ENCODE data around the gene PROS1. TPM values are rescaled to one million over a fixed set of nuclear protein-coding genes. Genes with fewer than 3 reads are reported as not detected.

Gene PROS1
- total and polyA plus RNA-seq, 10 of the 15 experiments (the other 5 are each of a cell fraction or from before 2014, with no cell fraction given), result 0.10 TPM; not detected in 9

- TF ChIP-seq ELK1 (IDR thresholded peaks at IDR 0.05; ENCODE audit: low read depth, low read length), result no peak
Measured at GRCh38 chr3:93962798-93963197, 10.9 kb downstream of the PROS1 start (continued).

- no TSS peak for BruUV-seq (replicated peaks)
- H3K4me2 ChIP-seq (ENCODE audit: control insufficient read depth, insufficient read depth), result no peak overlapping the region
- H4K20me1 ChIP-seq (ENCODE audit: control insufficient read depth, insufficient read depth), result no peaks in the 10 kb centered on the region
- no peak overlapping the region for H3K27ac ChIP-seq (ENCODE audit: control insufficient read depth, insufficient read depth)
- ChIA-PET CTCF (interaction anchor here (1.1 to 1.2 kb wide), 2 partner anchors 9 to 11 kb away, joined by 3 to 5 read pairs; no protein-coding TSS in a partner anchor), RAD21 (ENCODE audit: unreplicated experiment) (no interaction called here), POLR2A (no interaction called here), SMC1A (ENCODE audit: uncharacterized antibody, unreplicated experiment) (interaction anchor here (0.7 kb wide), 1 partner anchor 109 kb away, joined by 3 read pairs; no protein-coding TSS in a partner anchor)
- 0% methylated on average over 1 of the region's 1 CpG for WGBS (ENCODE audit: insufficient coverage, insufficient replicate concordance, low lambda C conversion rate, missing lambda C conversion rate)
- no peak for TF ChIP-seq REST (IDR thresholded peaks at IDR 0.05; ENCODE audit: low read depth, low read length)
- no peak for TF ChIP-seq BMI1 (IDR thresholded peaks at IDR 0.05; ENCODE audit: borderline replicate concordance)
- no peak for TF ChIP-seq CHD2 (IDR thresholded peaks at IDR 0.05; ENCODE audit: borderline replicate concordance, low read depth, low read length)
- TF ChIP-seq ETV6 (conservative IDR thresholded peaks at IDR 0.05 in 1 of 2, IDR thresholded peaks at IDR 0.05 in 1 of 2; ENCODE audit: borderline replicate concordance in 1 of 2, low read depth in 1 of 2), result no peak
- TF ChIP-seq PML (IDR thresholded peaks at IDR 0.05; ENCODE audit: low read length), result no peak
- TF ChIP-seq MEF2B (IDR thresholded peaks at IDR 0.05; ENCODE audit: partially characterized antibody, poor library complexity, severe bottlenecking), result no peak
- TF ChIP-seq TCF12 (IDR thresholded peaks at IDR 0.05; ENCODE audit: low read depth, low read length), result no peak
- TF ChIP-seq ZBED1 (IDR thresholded peaks at IDR 0.05; ENCODE audit: borderline replicate concordance), result no peak
- no peak for TF ChIP-seq LARP7 (IDR thresholded peaks at IDR 0.05)
- TF ChIP-seq PAX5 (IDR thresholded peaks at IDR 0.05; ENCODE audit: borderline replicate concordance, low read depth, low read length), result no peak
- no peak for TF ChIP-seq CREM (IDR thresholded peaks at IDR 0.05; ENCODE audit: low read depth)
- TF ChIP-seq BCL3 (IDR thresholded peaks at IDR 0.05; ENCODE audit: borderline replicate concordance, insufficient read depth, low read depth, low read length, poor library complexity, severe bottlenecking), result no peak
- TF ChIP-seq HDAC2 (IDR thresholded peaks at IDR 0.05), result no peak
- intact Hi-C loops (cut with micrococcal nuclease; ENCODE audit: unreplicated experiment) (no loop called here), in situ Hi-C loops (cut with MboI) (no loop called here)
- H3K4me1 ChIP-seq (ENCODE audit: control insufficient read depth, insufficient read depth, low read length), result no peaks in the 10 kb centered on the region
- H3K79me2 ChIP-seq (ENCODE audit: control insufficient read depth, insufficient read depth, low read length), result no peaks in the 10 kb centered on the region
- FAIRE-seq (no peak), ATAC-seq (no peak), DNase-seq (ENCODE audit: low read depth, low spot score) (no peak)
- H3K4me3 ChIP-seq, result no peak overlapping the region
- no peaks in the 10 kb centered on the region for H3K36me3 ChIP-seq (ENCODE audit: control insufficient read depth in 2 of 2, insufficient read depth in 2 of 2, low read length in 1 of 2)
- no peak overlapping the region for H2AFZ ChIP-seq (ENCODE audit: control insufficient read depth, low read depth, low read length)
- H3K27me3 ChIP-seq (replicated peaks in 1 of 2; ENCODE audit: control insufficient read depth in 2 of 2, insufficient read depth in 2 of 2, low read length in 1 of 2), result no peaks in the 10 kb centered on the region
- no peaks in the 10 kb centered on the region; the same call in 2 of the 3 replicates for H3K9me3 ChIP-seq (replicated peaks; ENCODE audit: control insufficient read depth, insufficient read depth, low read length)
- H3K9ac ChIP-seq (ENCODE audit: control insufficient read depth, insufficient read depth, low read length), result no peak overlapping the region
Measured at GRCh38 chr3:93961489-93961888, 12.2 kb downstream of the PROS1 start.

Data from GM12878 (cell line).